ENCODE data around the gene CD22.

- TF ChIP-seq, protein P1, sequence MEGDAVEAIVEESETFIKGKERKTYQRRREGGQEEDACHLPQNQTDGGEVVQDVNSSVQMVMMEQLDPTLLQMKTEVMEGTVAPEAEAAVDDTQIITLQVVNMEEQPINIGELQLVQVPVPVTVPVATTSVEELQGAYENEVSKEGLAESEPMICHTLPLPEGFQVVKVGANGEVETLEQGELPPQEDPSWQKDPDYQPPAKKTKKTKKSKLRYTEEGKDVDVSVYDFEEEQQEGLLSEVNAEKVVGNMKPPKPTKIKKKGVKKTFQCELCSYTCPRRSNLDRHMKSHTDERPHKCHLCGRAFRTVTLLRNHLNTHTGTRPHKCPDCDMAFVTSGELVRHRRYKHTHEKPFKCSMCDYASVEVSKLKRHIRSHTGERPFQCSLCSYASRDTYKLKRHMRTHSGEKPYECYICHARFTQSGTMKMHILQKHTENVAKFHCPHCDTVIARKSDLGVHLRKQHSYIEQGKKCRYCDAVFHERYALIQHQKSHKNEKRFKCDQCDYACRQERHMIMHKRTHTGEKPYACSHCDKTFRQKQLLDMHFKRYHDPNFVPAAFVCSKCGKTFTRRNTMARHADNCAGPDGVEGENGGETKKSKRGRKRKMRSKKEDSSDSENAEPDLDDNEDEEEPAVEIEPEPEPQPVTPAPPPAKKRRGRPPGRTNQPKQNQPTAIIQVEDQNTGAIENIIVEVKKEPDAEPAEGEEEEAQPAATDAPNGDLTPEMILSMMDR (IDR thresholded peaks at IDR 0.05; ENCODE audit: low read depth, low read length) = no peak
- no peak for TF ChIP-seq EZH2phosphoT487 (IDR thresholded peaks at IDR 0.05; ENCODE audit: low read depth)
These were observed 25.9 kb downstream of the CD22 start for GRCh38 chr19:35354898-35355297.
